Stimulated activated CD4-positive, alpha-beta T cell treated with anti-CD3 and anti-CD28 coated beads, TNF-alpha, amount 100 ng/mL, for 4 hours (primary cell): Measurements from ENCODE around the gene KNDC1.
A peak's percentile ranks its signal among the peaks of the same experiment; 100 is the strongest.

Source experiments
- DNase-seq, 3 experiments: peaks; one replicate each; pipeline ENCODE4 v3.0.0-alpha.2; 2020; ENCODE audit warnings: low read depth in 3 of 3

KNDC1 gene

DNA sequence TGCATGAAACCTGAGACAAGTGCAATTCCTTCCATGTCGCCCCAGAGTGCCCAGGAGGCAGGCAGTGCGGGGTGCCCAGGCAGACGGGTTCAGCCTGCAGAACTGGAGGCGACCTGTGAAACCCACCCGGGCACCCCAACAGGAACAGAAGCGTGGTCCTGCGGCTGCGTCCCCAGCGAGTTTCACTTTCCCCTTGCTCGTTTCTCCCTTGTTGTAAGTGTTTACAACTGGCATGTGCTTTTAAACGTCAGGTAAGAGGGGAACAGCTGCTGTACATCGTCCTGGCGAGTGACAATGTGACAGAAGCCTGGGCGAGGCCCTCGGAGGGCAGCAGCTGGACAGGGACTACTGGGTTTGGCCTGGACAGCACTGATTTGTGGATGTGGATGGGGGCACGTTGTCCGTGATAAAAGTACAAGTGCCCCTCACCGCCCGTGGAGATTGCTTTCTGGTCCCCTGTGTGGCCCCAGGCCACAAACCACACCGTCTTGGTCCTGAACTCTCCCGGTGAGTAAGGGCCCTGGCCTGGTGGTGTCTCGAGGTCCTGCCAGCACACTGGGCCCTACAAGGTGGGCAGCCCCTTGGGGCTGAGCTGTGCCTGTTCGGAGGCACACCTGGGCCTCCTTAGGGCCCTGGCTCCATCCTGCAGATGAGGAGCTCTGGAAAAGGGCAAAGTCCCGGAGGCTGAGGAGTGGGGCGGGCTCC is 81.6 kb downstream of the KNDC1 start:
- DNase-seq, result no peak

GRCh38 chr10:133242611-133243356 is 82.8 kb downstream of the KNDC1 start:
- no peak for DNase-seq

- DNase-seq, result no peak
Measured at GRCh38 chr10:133243593-133243992, 83.6 kb downstream of the KNDC1 start.

GRCh38 chr10:133245439-133246235 is 85.6 kb downstream of the KNDC1 start:
- no peak for DNase-seq

- no peak for DNase-seq
Measured at GRCh38 chr10:133246236-133246626, 86.2 kb downstream of the KNDC1 start.

GRCh38 chr10:133247681-133248333 is 87.8 kb downstream of the KNDC1 start:
- no peak for DNase-seq

- no peak for DNase-seq
Measured at GRCh38 chr10:133248334-133248715, 88.3 kb downstream of the KNDC1 start.

GRCh38 chr10:133249094-133249780 is 89.2 kb downstream of the KNDC1 start:
- DNase-seq, result no peak

DNA sequence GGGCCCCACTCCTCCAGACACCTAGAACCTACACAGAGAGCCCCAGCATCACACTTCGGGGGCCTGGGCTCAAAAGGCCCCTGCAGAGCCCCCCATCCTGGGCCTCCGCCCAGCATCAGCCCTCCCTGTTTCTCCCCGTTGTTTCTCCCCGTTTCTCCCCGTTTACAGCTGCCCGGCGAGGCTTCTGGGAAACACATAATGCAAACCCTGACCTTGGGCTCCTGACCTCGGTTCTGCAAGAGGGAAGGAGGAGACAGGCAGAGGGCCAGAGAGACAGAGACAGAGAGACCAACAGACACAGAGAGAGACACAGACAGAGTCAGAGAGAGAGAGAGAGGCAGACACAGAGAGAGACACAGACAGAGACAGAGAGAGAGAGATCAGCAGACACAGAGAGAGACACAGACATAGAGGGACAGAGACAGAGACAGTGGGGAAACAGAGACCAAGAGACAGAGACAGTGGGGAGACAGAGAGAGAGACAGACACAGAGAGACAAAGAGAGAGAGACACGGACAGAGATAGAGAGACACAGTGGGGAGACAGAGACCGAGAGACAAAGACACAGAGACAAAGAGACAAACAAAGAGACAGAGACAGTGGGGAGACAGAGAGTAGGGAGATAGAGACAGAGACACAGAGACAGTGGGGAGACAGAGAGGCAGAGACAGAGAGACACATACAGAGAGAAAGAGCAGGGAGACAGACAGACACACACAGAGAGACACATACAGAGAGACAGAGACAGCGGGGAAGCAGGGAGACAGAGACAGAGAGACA is 90.1 kb downstream of the KNDC1 start:
- no peak for DNase-seq

GRCh38 chr10:133251388-133252222 is 91.6 kb downstream of the KNDC1 start:
- DNase-seq, result no peak

DNA sequence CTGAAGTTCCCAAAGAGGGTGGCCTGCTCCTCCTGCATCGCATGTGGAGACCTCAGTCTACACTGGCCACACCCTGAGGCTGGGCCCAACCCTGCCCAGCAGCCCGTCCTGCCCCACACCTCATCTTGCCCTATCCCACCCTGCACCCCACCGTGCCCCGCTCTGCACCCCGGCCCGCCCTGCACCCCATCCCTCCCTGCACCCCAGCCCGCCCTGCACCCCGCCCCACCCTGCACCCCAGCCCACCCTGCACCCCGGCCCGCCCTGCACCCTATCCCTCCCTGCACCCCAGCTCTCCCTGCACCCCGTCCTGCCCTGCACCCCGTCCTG is 92.2 kb downstream of the KNDC1 start:
- DNase-seq, result no peak

- DNase-seq, result no peak
Measured at GRCh38 chr10:133253361-133253955, 93.4 kb downstream of the KNDC1 start.

DNA sequence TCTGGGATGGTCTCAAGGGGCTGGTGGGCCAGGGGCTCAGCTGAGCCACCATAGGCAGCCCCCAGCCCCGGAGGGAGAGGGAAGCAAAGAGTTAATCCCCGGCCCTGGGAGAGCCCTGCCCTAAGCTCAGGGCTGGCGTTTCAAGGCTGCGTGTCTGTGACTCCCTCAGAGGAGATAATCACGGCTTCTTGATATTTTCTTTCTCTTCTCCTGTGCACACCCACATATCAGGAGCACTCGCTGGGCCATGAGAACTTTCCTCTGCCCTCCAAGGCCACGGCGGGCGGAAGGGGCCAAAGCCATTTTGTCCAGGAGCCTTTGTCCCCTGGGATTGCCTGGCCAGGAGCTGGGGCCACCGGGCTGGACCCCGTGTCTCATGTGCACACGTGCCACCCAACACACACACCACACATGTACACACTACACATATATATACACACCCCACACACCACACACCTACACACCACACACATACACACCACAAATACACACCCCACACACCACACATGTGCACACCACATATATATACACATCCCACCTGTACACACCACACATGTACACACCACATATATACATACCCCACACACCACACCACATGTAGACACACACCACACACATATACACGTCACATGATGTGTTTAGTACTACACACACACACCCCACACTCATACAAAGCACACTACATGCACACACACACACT is 94.6 kb downstream of the KNDC1 start:
- DNase-seq, result no peak

DNA sequence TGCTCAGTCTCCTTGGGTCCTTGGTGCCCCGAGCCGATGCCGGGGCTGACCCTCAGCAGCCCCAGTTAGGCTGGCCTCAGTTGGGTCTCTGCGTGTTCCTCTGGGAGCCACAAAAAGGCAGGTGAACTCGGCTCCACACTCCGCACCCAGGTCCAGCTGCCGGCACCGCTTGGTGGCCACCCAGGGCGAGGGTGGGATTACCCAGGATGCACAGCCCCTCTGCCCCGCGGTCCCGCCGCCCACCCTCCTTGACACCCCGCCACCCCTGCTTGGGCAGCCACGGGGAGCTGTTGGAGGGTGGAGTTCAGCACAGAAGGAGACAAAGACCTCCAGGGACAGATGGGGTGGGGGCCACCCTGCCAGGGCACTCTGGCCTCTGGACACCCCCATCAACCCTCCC is 95.3 kb downstream of the KNDC1 start:
- DNase-seq, result no peak

- DNase-seq, result no peak
Measured at GRCh38 chr10:133257489-133258065, 97.6 kb downstream of the KNDC1 start.

DNA sequence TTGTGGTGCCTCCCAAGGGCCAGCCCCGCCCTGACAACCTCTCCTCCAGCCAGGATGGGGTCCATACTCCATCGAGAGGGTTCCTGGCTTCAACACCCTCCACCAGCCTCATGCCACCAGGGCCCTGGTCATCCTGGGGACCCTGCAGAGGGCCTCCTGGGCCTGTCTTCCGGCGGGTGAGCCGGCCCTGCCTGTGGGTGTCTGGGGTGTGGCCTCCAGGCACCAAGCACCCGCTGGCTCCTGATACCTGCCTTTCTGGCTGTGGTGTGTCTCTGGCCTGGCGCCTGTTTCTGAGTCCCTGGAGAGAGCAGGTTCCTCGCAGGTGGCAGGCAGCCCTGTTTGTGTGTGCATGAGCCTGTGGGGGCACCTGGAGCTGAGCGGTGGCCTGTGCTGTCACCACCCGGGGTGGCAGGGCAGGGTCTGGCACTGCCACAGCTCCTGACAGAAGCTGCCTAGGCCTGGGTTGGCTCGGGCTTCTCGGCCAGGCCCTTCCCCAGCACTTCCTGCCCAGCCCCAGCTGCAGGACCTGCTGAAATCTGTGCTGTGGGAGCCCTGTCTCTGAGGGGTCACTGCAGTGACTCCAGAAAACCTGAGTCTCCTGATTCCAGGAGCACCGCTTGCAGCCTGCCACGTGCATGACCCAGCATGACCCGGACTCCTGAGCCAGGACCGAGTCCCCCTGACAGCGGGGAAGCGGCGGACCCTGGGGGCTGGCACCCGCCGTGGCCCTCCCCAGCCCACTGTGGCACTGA is 98.2 kb downstream of the KNDC1 start:
- DNase-seq, result no peak

GRCh38 chr10:133258818-133259601 is 99.0 kb downstream of the KNDC1 start:
- DNase-seq, result peak in 2 of 3 experiments; percentile 74 to 80
